ENCODE data around the gene DENND5A. TPM values are rescaled to one million over a fixed set of nuclear protein-coding genes. Genes with fewer than 3 reads are reported as not detected.

DENND5A gene
- total and polyA plus RNA-seq, 2 of the 8 experiments (the other 6 are each of a cell fraction or from before 2014, with no cell fraction given), result 65.7 to 139 TPM

DNA sequence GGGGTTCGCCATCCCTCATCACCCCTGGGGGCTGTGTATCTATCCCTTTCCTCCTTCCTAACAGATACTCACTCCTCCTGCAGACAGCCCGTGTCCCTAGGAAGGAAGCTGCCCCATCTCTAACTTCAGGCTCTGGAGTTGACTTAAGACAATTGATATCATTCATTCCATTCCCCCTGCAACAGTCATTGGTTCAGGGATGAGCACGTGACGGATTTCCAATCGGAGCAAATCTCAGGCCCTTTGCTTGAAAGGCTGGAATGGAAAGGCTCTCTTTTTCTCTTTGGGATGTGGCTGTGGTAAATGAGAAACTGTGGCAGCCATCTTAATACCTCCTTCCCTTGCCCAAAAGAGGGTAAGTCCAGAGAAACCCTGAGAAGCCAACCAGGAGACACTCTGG lies 168.7 kb downstream of the DENND5A start (continued):
- no peak for TF ChIP-seq EP300 (IDR thresholded peaks at IDR 0.05; ENCODE audit: borderline replicate concordance in 1 of 2, low read depth in 2 of 2, low read length in 2 of 2)
- no peak for TF ChIP-seq RFX5 (IDR thresholded peaks at IDR 0.05; ENCODE audit: borderline replicate concordance, low read depth, low read length)
- no peak for TF ChIP-seq TAF7 (optimal IDR thresholded peaks at IDR 0.05; ENCODE audit: borderline replicate concordance, low read depth, low read length)
- no peak for TF ChIP-seq KDM5A (IDR thresholded peaks at IDR 0.05; ENCODE audit: low read length)
- TF ChIP-seq, protein P1, sequence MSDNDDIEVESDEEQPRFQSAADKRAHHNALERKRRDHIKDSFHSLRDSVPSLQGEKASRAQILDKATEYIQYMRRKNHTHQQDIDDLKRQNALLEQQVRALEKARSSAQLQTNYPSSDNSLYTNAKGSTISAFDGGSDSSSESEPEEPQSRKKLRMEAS (IDR thresholded peaks at IDR 0.05), result no peak
- TF ChIP-seq, protein P2, sequence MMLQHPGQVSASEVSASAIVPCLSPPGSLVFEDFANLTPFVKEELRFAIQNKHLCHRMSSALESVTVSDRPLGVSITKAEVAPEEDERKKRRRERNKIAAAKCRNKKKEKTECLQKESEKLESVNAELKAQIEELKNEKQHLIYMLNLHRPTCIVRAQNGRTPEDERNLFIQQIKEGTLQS (IDR thresholded peaks at IDR 0.05; ENCODE audit: insufficient read depth, low read depth, low read length), result no peak

All from H1 (cell line).